HepG2 (cell line): ENCODE results near the gene CTDSP2.

Experiments used
- ATF7 ChIP-seq, 2 experiments: fragments of 450-650 bp in 1 of 2; sonication (generic) in 1 of 2; formaldehyde crosslinking in 1 of 2; IDR thresholded peaks; 2 replicates each; pipeline versions ENCODE4 v1.4.0 to v1.6.1; 2016 to 2020; ENCODE audit warnings: antibody characterized with exemption in 1 of 2, mild to moderate bottlenecking in 1 of 2, missing genetic modification reagents in 1 of 2
- POLR2A ChIP-seq, 2 experiments: IDR thresholded peaks; 2 replicates each; pipeline ENCODE4 v1.6.1; 2011; ENCODE audit warnings: low read depth in 2 of 2, low read length in 2 of 2, mild to moderate bottlenecking in 1 of 2, moderate library complexity in 1 of 2; ENCODE audit not compliant: insufficient read depth in 1 of 2
- PRPF4 ChIP-seq: fragments of 200-400 bp; formaldehyde crosslinking; IDR thresholded peaks from 2 replicates; pipeline ENCODE4 v1.6.1; 2016; ENCODE audit warnings: low read length, low read depth; ENCODE audit not compliant: poor library complexity, severe bottlenecking
- ZFP36L1 ChIP-seq: sonication (generic); formaldehyde crosslinking; IDR thresholded peaks from 2 replicates; pipeline ENCODE4 v1.8.0; 2022; ENCODE audit warnings: mild to moderate bottlenecking, missing genetic modification reagents, moderate library complexity
- ZNF777 ChIP-seq: sonication (generic); formaldehyde crosslinking; IDR thresholded peaks from 2 replicates; pipeline ENCODE4 v1.4.0; 2020; ENCODE audit warnings: missing genetic modification reagents
- TF ChIP-seq, protein P1 (sequence below): sonication (generic); formaldehyde crosslinking; IDR thresholded peaks from 2 replicates; pipeline ENCODE4 v1.5.0; 2020; ENCODE audit warnings: mild to moderate bottlenecking, missing genetic modification reagents, moderate library complexity
- TF ChIP-seq, protein P2 (sequence below): sonication (generic); formaldehyde crosslinking; IDR thresholded peaks from 2 replicates; pipeline ENCODE4 v1.5.1; 2020; ENCODE audit warnings: mild to moderate bottlenecking, missing genetic modification reagents
- TF ChIP-seq, protein P3 (sequence below): sonication (generic); formaldehyde crosslinking; IDR thresholded peaks from 2 replicates; pipeline ENCODE4 v1.4.0; 2020; ENCODE audit warnings: missing genetic modification reagents
- TF ChIP-seq, protein P4 (sequence below): sonication (generic); formaldehyde crosslinking; IDR thresholded peaks from 2 replicates; pipeline ENCODE4 v1.4.0; 2020; ENCODE audit warnings: missing genetic modification reagents

DNA sequence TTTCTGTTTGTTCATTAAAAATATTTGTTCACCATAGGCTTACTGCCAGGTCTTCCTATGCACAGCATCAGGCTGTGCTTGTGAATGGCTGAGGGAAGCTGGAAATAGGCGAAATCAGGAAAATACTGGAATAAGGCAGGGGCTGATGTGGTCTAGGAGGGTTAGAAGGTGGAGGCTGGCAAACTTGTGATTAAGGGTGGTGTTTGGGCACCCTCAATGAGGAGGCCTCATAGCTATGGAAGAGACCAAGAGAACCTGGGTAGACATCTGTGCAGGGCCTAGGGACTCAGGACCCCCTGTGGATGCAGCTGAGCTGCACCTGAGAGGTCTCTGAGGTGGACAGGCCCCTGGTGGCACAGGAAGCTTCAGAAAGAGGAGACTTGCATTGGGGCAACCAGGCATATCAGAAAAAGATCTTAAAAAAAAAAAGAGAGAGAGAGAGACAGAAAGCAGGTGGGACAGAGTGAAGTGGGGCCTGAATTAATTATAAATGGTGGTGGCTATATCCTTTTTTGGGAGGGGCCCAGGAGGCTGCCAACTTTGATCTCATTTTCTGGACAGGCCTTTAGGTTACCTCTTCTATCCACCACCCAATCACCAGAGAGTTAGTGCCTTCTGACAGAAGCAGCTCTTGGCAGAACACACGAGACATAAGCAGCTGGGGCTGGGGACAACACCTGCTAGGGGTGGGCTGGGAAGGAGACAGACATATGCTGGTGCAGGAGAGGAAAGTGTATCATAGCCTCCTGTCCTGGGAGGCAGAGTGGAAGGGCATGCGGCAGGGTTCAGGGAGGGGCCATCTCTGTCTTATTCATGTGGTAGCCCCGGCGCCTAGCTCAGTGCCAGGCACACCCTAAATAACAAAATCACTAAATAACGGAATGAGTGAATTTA, 48.1 kb upstream of the CTDSP2 start:
- no peak for TF ChIP-seq ZFP36L1 (CRISPR knock-in tag)
- no peak for TF ChIP-seq ATF7 (IDR thresholded peaks at IDR 0.05)
- TF ChIP-seq ATF7 (CRISPR knock-in tag; IDR thresholded peaks at IDR 0.05) = no peak
- TF ChIP-seq, protein P1, sequence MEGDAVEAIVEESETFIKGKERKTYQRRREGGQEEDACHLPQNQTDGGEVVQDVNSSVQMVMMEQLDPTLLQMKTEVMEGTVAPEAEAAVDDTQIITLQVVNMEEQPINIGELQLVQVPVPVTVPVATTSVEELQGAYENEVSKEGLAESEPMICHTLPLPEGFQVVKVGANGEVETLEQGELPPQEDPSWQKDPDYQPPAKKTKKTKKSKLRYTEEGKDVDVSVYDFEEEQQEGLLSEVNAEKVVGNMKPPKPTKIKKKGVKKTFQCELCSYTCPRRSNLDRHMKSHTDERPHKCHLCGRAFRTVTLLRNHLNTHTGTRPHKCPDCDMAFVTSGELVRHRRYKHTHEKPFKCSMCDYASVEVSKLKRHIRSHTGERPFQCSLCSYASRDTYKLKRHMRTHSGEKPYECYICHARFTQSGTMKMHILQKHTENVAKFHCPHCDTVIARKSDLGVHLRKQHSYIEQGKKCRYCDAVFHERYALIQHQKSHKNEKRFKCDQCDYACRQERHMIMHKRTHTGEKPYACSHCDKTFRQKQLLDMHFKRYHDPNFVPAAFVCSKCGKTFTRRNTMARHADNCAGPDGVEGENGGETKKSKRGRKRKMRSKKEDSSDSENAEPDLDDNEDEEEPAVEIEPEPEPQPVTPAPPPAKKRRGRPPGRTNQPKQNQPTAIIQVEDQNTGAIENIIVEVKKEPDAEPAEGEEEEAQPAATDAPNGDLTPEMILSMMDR (CRISPR knock-in tag) = no peak
- TF ChIP-seq, protein P2, sequence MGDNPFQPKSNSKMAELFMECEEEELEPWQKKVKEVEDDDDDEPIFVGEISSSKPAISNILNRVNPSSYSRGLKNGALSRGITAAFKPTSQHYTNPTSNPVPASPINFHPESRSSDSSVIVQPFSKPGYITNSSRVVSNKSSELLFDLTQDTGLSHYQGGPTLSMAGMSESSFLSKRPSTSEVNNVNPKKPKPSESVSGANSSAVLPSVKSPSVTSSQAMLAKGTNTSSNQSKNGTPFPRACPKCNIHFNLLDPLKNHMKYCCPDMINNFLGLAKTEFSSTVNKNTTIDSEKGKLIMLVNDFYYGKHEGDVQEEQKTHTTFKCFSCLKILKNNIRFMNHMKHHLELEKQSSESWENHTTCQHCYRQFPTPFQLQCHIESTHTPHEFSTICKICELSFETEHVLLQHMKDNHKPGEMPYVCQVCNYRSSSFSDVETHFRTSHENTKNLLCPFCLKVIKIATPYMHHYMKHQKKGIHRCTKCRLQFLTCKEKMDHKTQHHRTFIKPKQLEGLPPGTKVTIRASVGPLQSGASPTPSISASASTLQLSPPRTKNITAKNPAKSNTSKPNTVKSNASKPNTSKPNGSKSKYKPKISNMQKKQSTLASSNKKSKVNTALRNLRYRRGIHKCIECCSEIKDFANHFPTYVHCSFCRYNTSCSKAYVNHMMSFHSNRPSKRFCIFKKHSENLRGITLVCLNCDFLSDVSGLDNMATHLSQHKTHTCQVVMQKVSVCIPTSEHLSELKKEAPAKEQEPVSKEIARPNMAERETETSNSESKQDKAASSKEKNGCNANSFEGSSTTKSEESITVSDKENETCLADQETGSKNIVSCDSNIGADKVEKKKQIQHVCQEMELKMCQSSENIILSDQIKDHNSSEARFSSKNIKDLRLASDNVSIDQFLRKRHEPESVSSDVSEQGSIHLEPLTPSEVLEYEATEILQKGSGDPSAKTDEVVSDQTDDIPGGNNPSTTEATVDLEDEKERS (CRISPR knock-in tag) = no peak
- no peak for TF ChIP-seq ZNF777 (CRISPR knock-in tag)
- TF ChIP-seq PRPF4 = no peak
- TF ChIP-seq POLR2A (IDR thresholded peaks at IDR 0.05; ENCODE audit: insufficient read depth in 1 of 2, low read depth in 2 of 2, low read length in 2 of 2) = no peak
- TF ChIP-seq, protein P3, sequence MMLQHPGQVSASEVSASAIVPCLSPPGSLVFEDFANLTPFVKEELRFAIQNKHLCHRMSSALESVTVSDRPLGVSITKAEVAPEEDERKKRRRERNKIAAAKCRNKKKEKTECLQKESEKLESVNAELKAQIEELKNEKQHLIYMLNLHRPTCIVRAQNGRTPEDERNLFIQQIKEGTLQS (CRISPR knock-in tag) = no peak
- TF ChIP-seq, protein P4, sequence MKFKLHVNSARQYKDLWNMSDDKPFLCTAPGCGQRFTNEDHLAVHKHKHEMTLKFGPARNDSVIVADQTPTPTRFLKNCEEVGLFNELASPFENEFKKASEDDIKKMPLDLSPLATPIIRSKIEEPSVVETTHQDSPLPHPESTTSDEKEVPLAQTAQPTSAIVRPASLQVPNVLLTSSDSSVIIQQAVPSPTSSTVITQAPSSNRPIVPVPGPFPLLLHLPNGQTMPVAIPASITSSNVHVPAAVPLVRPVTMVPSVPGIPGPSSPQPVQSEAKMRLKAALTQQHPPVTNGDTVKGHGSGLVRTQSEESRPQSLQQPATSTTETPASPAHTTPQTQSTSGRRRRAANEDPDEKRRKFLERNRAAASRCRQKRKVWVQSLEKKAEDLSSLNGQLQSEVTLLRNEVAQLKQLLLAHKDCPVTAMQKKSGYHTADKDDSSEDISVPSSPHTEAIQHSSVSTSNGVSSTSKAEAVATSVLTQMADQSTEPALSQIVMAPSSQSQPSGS (CRISPR knock-in tag) = no peak
